Activated gamma-delta T cell treated with Interleukin-2 at 50 U/mL for 16 hours (primary cell): ENCODE measurements around the gene PACRG.
"Not testable (repeated sequence)": the region's sequence is repeated elsewhere in the genome, so short reads cannot be mapped to it uniquely, and the experiment has no call there.

ENCODE experiments used
- DNase-seq: peaks from one replicate; pipeline ENCODE4 v3.0.0-alpha.2; 2020

PACRG gene

GRCh38 chr6:162952423-162952822 lies 224.6 kb downstream of the PACRG start:
- DNase-seq: no peak

GRCh38 chr6:162957062-162957461 lies 229.3 kb downstream of the PACRG start:
- DNase-seq: no peak

- DNase-seq: no peak
Measured at GRCh38 chr6:162960679-162961457, 233.1 kb downstream of the PACRG start.

GRCh38 chr6:162962093-162962492 lies 234.3 kb downstream of the PACRG start:
- DNase-seq: no peak

GRCh38 chr6:162963861-162964260 lies 236.1 kb downstream of the PACRG start:
- DNase-seq: no peak

GRCh38 chr6:162964488-162965140 lies 236.8 kb downstream of the PACRG start:
- no peak for DNase-seq

GRCh38 chr6:162965366-162965765 lies 237.6 kb downstream of the PACRG start:
- DNase-seq: no peak

- no peak for DNase-seq
Measured at GRCh38 chr6:162970246-162970645, 242.5 kb downstream of the PACRG start.

- DNase-seq: no peak
Measured at GRCh38 chr6:162971356-162971755, 243.6 kb downstream of the PACRG start.

- DNase-seq: no peak
Measured at GRCh38 chr6:162973151-162973872, 245.5 kb downstream of the PACRG start.

- no peak for DNase-seq
Measured at GRCh38 chr6:162973980-162974379, 246.2 kb downstream of the PACRG start.

- DNase-seq: no peak
Measured at GRCh38 chr6:162974685-162975084, 246.9 kb downstream of the PACRG start.

- no peak for DNase-seq
Measured at GRCh38 chr6:162976141-162976540, 248.4 kb downstream of the PACRG start.

- not testable (repeated sequence) for DNase-seq
Measured at GRCh38 chr6:162983234-162983633, 255.5 kb downstream of the PACRG start.

GRCh38 chr6:162998777-162999176 lies 271.0 kb downstream of the PACRG start:
- no peak for DNase-seq

- no peak for DNase-seq
Measured at GRCh38 chr6:162999575-163000285, 272.0 kb downstream of the PACRG start.

GRCh38 chr6:163001330-163001729 lies 273.6 kb downstream of the PACRG start:
- DNase-seq: no peak

GRCh38 chr6:163008186-163008585 lies 280.4 kb downstream of the PACRG start:
- no peak for DNase-seq

- no peak for DNase-seq
Measured at GRCh38 chr6:163008626-163009025, 280.9 kb downstream of the PACRG start.

GRCh38 chr6:163010145-163010544 lies 282.4 kb downstream of the PACRG start:
- DNase-seq: no peak

GRCh38 chr6:163014736-163015135 lies 287.0 kb downstream of the PACRG start:
- no peak for DNase-seq

- DNase-seq: no peak
Measured at GRCh38 chr6:163017801-163018200, 290.0 kb downstream of the PACRG start.

- no peak for DNase-seq
Measured at GRCh38 chr6:163019926-163020325, 292.2 kb downstream of the PACRG start.
